Measurements from ENCODE around the gene RELN. TPM values are rescaled to one million over a fixed set of nuclear protein-coding genes. Genes with fewer than 3 reads are reported as not detected.

RELN gene
- total and polyA plus RNA-seq, 9 donors, result 0.68 to 8.7 (median 2.7) TPM

- no peak overlapping the region for H3K27ac ChIP-seq
- DNase-seq, result no peak
- no peaks in the 10 kb centered on the region for H3K27me3 ChIP-seq
- TF ChIP-seq POLR2A (IDR thresholded peaks at IDR 0.05) (no peak), EP300 (IDR thresholded peaks at IDR 0.05) (no peak)
- TF ChIP-seq, protein P1, sequence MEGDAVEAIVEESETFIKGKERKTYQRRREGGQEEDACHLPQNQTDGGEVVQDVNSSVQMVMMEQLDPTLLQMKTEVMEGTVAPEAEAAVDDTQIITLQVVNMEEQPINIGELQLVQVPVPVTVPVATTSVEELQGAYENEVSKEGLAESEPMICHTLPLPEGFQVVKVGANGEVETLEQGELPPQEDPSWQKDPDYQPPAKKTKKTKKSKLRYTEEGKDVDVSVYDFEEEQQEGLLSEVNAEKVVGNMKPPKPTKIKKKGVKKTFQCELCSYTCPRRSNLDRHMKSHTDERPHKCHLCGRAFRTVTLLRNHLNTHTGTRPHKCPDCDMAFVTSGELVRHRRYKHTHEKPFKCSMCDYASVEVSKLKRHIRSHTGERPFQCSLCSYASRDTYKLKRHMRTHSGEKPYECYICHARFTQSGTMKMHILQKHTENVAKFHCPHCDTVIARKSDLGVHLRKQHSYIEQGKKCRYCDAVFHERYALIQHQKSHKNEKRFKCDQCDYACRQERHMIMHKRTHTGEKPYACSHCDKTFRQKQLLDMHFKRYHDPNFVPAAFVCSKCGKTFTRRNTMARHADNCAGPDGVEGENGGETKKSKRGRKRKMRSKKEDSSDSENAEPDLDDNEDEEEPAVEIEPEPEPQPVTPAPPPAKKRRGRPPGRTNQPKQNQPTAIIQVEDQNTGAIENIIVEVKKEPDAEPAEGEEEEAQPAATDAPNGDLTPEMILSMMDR (IDR thresholded peaks at IDR 0.05), result no peak
- H3K4me3 ChIP-seq, result no peak overlapping the region
- no peaks in the 10 kb centered on the region for H3K36me3 ChIP-seq
- WGBS, 3 donors, result 64 to 85% (median 78%) methylated on average over 4 of the region's 4 CpGs
- intact Hi-C loops (cut with DNase I), result no loop called here
- no peaks in the 10 kb centered on the region for H3K9me3 ChIP-seq
- H3K4me1 ChIP-seq (ENCODE audit: insufficient read depth), result no peaks in the 10 kb centered on the region
Observed at GRCh38 chr7:103533761-103534160, 455.7 kb downstream of the RELN start.

DNA sequence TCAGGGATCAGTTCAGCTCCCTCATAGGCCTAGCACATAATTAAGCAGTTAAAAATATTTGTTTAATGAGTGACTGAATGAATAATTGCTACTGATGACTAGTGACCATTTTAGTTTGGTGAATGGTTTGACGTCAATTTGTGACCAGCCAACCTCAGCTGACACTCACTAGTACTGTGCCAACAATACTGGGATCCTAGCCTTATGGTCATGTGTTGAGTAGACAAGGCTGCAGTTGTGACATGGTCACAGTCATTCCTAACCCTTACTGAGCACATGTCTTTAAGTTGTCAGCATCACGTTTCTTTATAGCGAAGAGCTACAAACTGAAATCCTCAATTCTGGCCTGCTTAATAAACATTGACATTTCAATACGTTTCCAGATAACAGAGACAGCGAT is 456.5 kb downstream of the RELN start:
- 81 to 86% (median 85%) methylated on average over 5 of the region's 5 CpGs for WGBS, 3 donors
- TF ChIP-seq POLR2A (IDR thresholded peaks at IDR 0.05), result no peak
- TF ChIP-seq EP300 (IDR thresholded peaks at IDR 0.05), result no peak
- TF ChIP-seq, protein P1 (IDR thresholded peaks at IDR 0.05), result no peak
- no peak for DNase-seq
- intact Hi-C loops (cut with DNase I), result no loop called here
- H3K9me3 ChIP-seq, result no peaks in the 10 kb centered on the region
- no peak overlapping the region for H3K4me3 ChIP-seq
- H3K27ac ChIP-seq, result no peak overlapping the region
- no peaks in the 10 kb centered on the region for H3K27me3 ChIP-seq
- H3K36me3 ChIP-seq, result no peaks in the 10 kb centered on the region
- no peaks in the 10 kb centered on the region for H3K4me1 ChIP-seq (ENCODE audit: insufficient read depth)

- 66 to 85% (median 79%) methylated on average over 2 of the region's 2 CpGs for WGBS, 3 donors
- no peaks in the 10 kb centered on the region for H3K4me1 ChIP-seq (ENCODE audit: insufficient read depth)
- intact Hi-C loops (cut with DNase I), result no loop called here
- H3K4me3 ChIP-seq, result no peak overlapping the region
- no peaks in the 10 kb centered on the region for H3K27me3 ChIP-seq
- no peak for DNase-seq
- no peaks in the 10 kb centered on the region for H3K9me3 ChIP-seq
- TF ChIP-seq POLR2A (IDR thresholded peaks at IDR 0.05), result no peak
- TF ChIP-seq EP300 (IDR thresholded peaks at IDR 0.05), result no peak
- TF ChIP-seq, protein P1 (IDR thresholded peaks at IDR 0.05), result no peak
- H3K27ac ChIP-seq, result no peak overlapping the region
- H3K36me3 ChIP-seq, result no peaks in the 10 kb centered on the region
Observed at GRCh38 chr7:103528152-103528551, 461.3 kb downstream of the RELN start.

- Histone ChIP-seq H3K36me3 (no peaks in the 10 kb centered on the region), H3K4me1 (ENCODE audit: insufficient read depth) (no peaks in the 10 kb centered on the region), H3K9me3 (no peaks in the 10 kb centered on the region), H3K27me3 (no peaks in the 10 kb centered on the region), H3K27ac (no peak overlapping the region), H3K4me3 (no peak overlapping the region)
- DNase-seq, result no peak
- 53 to 82% (median 53%) methylated on average over 1 of the region's 1 CpG for WGBS, 3 donors
- TF ChIP-seq, protein P1 (IDR thresholded peaks at IDR 0.05), result no peak
- TF ChIP-seq POLR2A (IDR thresholded peaks at IDR 0.05), result no peak
- intact Hi-C loops (cut with DNase I), result loop anchor here in 1 of 4 donors (2.0 kb wide), 1 partner anchor 39 kb away; no protein-coding TSS in a partner anchor
Observed at GRCh38 chr7:103525937-103526336, 463.5 kb downstream of the RELN start.
